HG03457 (cell line): Measurements from ENCODE around the gene RPL22L1.
A peak's percentile ranks its signal among the peaks of the same experiment; 100 is the strongest.
"Not testable (repeated sequence)": the region's sequence is repeated elsewhere in the genome, so short reads cannot be mapped to it uniquely, and the experiment has no call there.

ENCODE experiments used
- ATAC-seq: cut with Tn5 transposase; IDR thresholded peaks from one replicate; pipeline ENCODE4 v1.9.1; 2021; ENCODE audit warnings: moderate number of reproducible peaks; ENCODE audit not compliant: unreplicated experiment

RPL22L1 gene

GRCh38 chr3:170869645-170870593 lies at the start of gene RPL22L1:
RPL22L1 (minus strand) TSS chr3:170870195; CDS start chr3:170870167, 28 bp downstream.
- ATAC-seq, result peak; percentile 97

GRCh38 chr3:170918715-170919114 lies 48.7 kb upstream of the RPL22L1 start:
- ATAC-seq, result no peak

GRCh38 chr3:170914690-170915089 lies 44.7 kb upstream of the RPL22L1 start:
- no peak for ATAC-seq

GRCh38 chr3:170914212-170914611 lies 44.2 kb upstream of the RPL22L1 start:
- ATAC-seq, result no peak

- no peak for ATAC-seq
Observed at GRCh38 chr3:170911051-170911450, 41.1 kb upstream of the RPL22L1 start.

- no peak for ATAC-seq
Observed at GRCh38 chr3:170910542-170910941, 40.5 kb upstream of the RPL22L1 start.

- ATAC-seq, result no peak
Observed at GRCh38 chr3:170909129-170909903, 39.3 kb upstream of the RPL22L1 start.

- ATAC-seq, result peak; percentile 82
Observed at GRCh38 chr3:170908235-170909116, 38.5 kb upstream of the RPL22L1 start, which contains the start of gene EIF5A2. EIF5A2 (minus strand) TSS chr3:170908637; CDS start chr3:170907806, 831 bp downstream.

GRCh38 chr3:170907637-170908234 lies 37.7 kb upstream of the RPL22L1 start:
- ATAC-seq, result no peak

GRCh38 chr3:170905862-170906261 lies 35.9 kb upstream of the RPL22L1 start:
- ATAC-seq, result no peak

- ATAC-seq, result no peak
Observed at GRCh38 chr3:170903123-170903522, 33.1 kb upstream of the RPL22L1 start.

GRCh38 chr3:170899455-170899854 lies 29.5 kb upstream of the RPL22L1 start:
- no peak for ATAC-seq

- no peak for ATAC-seq
Observed at GRCh38 chr3:170897978-170898377, 28.0 kb upstream of the RPL22L1 start.

- ATAC-seq, result not testable (repeated sequence)
Observed at GRCh38 chr3:170897199-170897598, 27.2 kb upstream of the RPL22L1 start.

- no peak for ATAC-seq
Observed at GRCh38 chr3:170896781-170897180, 26.8 kb upstream of the RPL22L1 start.

- ATAC-seq, result not testable (repeated sequence)
Observed at GRCh38 chr3:170896333-170896732, 26.3 kb upstream of the RPL22L1 start.

GRCh38 chr3:170893895-170894294 lies 23.9 kb upstream of the RPL22L1 start:
- no peak for ATAC-seq

- no peak for ATAC-seq
Observed at GRCh38 chr3:170889630-170890029, 19.6 kb upstream of the RPL22L1 start.

GRCh38 chr3:170889132-170889531 lies 19.1 kb upstream of the RPL22L1 start:
- ATAC-seq, result no peak
